Neural cell (in vitro differentiated cells): ENCODE data around the gene ZBTB8A. TPM values are rescaled to one million over a fixed set of nuclear protein-coding genes. Genes with fewer than 3 reads are reported as not detected.

Experiments
- H2AFZ ChIP-seq: fragments of 200-600, 300-800 bp; sonication (generic), shearing (Covaris generic); 2 replicates; pipeline ENCODE4 v1.6.0; 2014; ENCODE audit warnings: low read depth, mild to moderate bottlenecking, antibody characterized with exemption, low read length, moderate library complexity
- H3F3A ChIP-seq: fragments of 200-600 bp; shearing (Covaris generic); 2 replicates; pipeline ENCODE4 v1.6.1; 2016; ENCODE audit warnings: mild to moderate bottlenecking, moderate library complexity, mixed read lengths, antibody characterized with exemption, low read length; ENCODE audit not compliant: insufficient read depth, poor library complexity, severe bottlenecking
- H3K27ac ChIP-seq: fragments of 200-600, 300-800 bp; sonication (generic), shearing (Covaris generic); 2 replicates; pipeline ENCODE4 v1.5.1; 2014; ENCODE audit warnings: mild to moderate bottlenecking, low read length, moderate library complexity
- H3K27me3 ChIP-seq: fragments of 300-800, 200-600 bp; sonication (generic), shearing (Covaris generic); 2 replicates; pipeline ENCODE4 v1.6.0; 2014; ENCODE audit warnings: mild to moderate bottlenecking, low read depth, low read length, moderate library complexity; ENCODE audit not compliant: insufficient read depth
- H3K36me3 ChIP-seq: fragments of 300-800, 200-600 bp; sonication (generic), shearing (Covaris generic); 2 replicates; pipeline ENCODE4 v1.5.1; 2014; ENCODE audit warnings: mild to moderate bottlenecking, antibody characterized with exemption, low read length, moderate library complexity; ENCODE audit not compliant: insufficient read depth
- H3K4me2 ChIP-seq: fragments of 300-800, 200-600 bp; sonication (generic), shearing (Covaris generic); 2 replicates; pipeline ENCODE4 v1.6.0; 2014; ENCODE audit warnings: mild to moderate bottlenecking, low read length
- H3K4me3 ChIP-seq: fragments of 300-800, 200-600 bp; sonication (generic), shearing (Covaris generic); 2 replicates; pipeline ENCODE4 v1.5.1; 2014; ENCODE audit warnings: mild to moderate bottlenecking, low read length, moderate library complexity
- H3K79me2 ChIP-seq: fragments of 200-600 bp; shearing (Covaris generic); replicated peaks from 2 replicates; pipeline ENCODE4 v1.6.0; 2014; ENCODE audit warnings: mild to moderate bottlenecking, low read length, moderate library complexity; ENCODE audit not compliant: insufficient read depth
- H3K9ac ChIP-seq: fragments of 300-800, 200-600 bp; sonication (generic), shearing (Covaris generic); 2 replicates; pipeline ENCODE4 v1.6.1; 2016; ENCODE audit warnings: mild to moderate bottlenecking, low read length, mixed read lengths
- H3K9me2 ChIP-seq: fragments of 200-600 bp; shearing (Covaris generic); 2 replicates; pipeline ENCODE4 v1.6.1; 2016; ENCODE audit warnings: mild to moderate bottlenecking, low read length, mixed read lengths; ENCODE audit not compliant: insufficient read depth
- H3K9me3 ChIP-seq: fragments of 200-600, 300-800 bp; sonication (generic), shearing (Covaris generic); 2 replicates; pipeline ENCODE4 v1.6.1; 2016; ENCODE audit warnings: mild to moderate bottlenecking, mixed run types, low read length, moderate library complexity, mixed read lengths
- H4K20me1 ChIP-seq: fragments of 200-600 bp; shearing (Covaris generic); 2 replicates; pipeline ENCODE4 v1.6.1; 2016; ENCODE audit warnings: mild to moderate bottlenecking, mixed run types; ENCODE audit not compliant: insufficient read depth
- EP300 ChIP-seq: fragments of 450-650 bp; conservative IDR thresholded peaks from 2 replicates; pipeline ENCODE4 v1.6.1; 2014; ENCODE audit warnings: antibody characterized with exemption, mild to moderate bottlenecking, moderate library complexity; ENCODE audit not compliant: poor library complexity, severe bottlenecking
- MXI1 ChIP-seq: fragments of 450-650 bp; conservative IDR thresholded peaks from 2 replicates; pipeline ENCODE4 v1.6.1; 2014; ENCODE audit warnings: antibody characterized with exemption, mild to moderate bottlenecking; ENCODE audit not compliant: poor library complexity, severe bottlenecking
- POLR2AphosphoS5 ChIP-seq: IDR thresholded peaks from 2 replicates; pipeline ENCODE4 v1.6.1; 2012
- RAD21 ChIP-seq: fragments of 450-650 bp; conservative IDR thresholded peaks from 2 replicates; pipeline ENCODE4 v1.6.1; 2014; ENCODE audit warnings: antibody characterized with exemption, mild to moderate bottlenecking, moderate library complexity
- SMC3 ChIP-seq: fragments of 450-650 bp; conservative IDR thresholded peaks from 2 replicates; pipeline ENCODE4 v1.6.1; 2014; ENCODE audit warnings: antibody characterized with exemption, mild to moderate bottlenecking, moderate library complexity; ENCODE audit not compliant: poor library complexity
- TAF1 ChIP-seq: IDR thresholded peaks from 2 replicates; pipeline ENCODE4 v1.6.1; 2012; ENCODE audit warnings: low read depth
- polyA plus RNA-seq: library from polyadenylated mRNA; depleted of rRNA; stranded (reverse); fragments of >200 nt; gene quantifications from 2 replicates; pipeline ENCODE4 v1.2.3, GENCODE V29; 2014
- TF ChIP-seq, protein P1 (sequence below): fragments of 450-650 bp; IDR thresholded peaks from 2 replicates; pipeline ENCODE4 v1.5.1; 2014; ENCODE audit warnings: antibody characterized with exemption, mild to moderate bottlenecking, moderate library complexity; ENCODE audit not compliant: poor library complexity, severe bottlenecking
- TF ChIP-seq, protein P2 (sequence below): IDR thresholded peaks from 2 replicates; pipeline ENCODE4 v1.6.1; 2012; ENCODE audit warnings: borderline replicate concordance

Gene ZBTB8A
- polyA plus RNA-seq, 1 donor from 2014 or later: 10.1 TPM

DNA sequence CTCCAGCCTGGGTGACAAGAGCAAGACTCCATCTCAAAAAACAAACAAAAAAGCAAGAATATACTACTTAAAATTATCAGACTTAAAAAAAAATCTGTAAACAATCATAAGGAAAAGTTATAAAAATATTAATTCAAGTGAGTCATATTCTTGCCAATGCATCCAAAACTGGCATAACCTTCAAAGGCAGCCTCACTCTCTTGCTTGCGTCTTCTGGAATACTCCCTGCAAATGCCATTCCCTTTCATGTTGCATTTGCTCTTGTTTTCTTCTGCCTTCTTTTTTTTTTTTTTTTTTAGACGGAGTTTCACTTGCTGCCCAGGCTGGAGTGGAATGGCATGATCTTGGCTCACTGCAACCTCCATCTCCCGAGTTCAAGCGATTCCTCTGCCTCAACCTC is 32.2 kb upstream of the ZBTB8A start:
- no peak for TF ChIP-seq POLR2AphosphoS5
- TF ChIP-seq, protein P1, sequence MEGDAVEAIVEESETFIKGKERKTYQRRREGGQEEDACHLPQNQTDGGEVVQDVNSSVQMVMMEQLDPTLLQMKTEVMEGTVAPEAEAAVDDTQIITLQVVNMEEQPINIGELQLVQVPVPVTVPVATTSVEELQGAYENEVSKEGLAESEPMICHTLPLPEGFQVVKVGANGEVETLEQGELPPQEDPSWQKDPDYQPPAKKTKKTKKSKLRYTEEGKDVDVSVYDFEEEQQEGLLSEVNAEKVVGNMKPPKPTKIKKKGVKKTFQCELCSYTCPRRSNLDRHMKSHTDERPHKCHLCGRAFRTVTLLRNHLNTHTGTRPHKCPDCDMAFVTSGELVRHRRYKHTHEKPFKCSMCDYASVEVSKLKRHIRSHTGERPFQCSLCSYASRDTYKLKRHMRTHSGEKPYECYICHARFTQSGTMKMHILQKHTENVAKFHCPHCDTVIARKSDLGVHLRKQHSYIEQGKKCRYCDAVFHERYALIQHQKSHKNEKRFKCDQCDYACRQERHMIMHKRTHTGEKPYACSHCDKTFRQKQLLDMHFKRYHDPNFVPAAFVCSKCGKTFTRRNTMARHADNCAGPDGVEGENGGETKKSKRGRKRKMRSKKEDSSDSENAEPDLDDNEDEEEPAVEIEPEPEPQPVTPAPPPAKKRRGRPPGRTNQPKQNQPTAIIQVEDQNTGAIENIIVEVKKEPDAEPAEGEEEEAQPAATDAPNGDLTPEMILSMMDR: no peak
- TF ChIP-seq EP300: no peak
- no peak for TF ChIP-seq RAD21
- TF ChIP-seq TAF1: no peak
- TF ChIP-seq MXI1: no peak
- TF ChIP-seq, protein P2, sequence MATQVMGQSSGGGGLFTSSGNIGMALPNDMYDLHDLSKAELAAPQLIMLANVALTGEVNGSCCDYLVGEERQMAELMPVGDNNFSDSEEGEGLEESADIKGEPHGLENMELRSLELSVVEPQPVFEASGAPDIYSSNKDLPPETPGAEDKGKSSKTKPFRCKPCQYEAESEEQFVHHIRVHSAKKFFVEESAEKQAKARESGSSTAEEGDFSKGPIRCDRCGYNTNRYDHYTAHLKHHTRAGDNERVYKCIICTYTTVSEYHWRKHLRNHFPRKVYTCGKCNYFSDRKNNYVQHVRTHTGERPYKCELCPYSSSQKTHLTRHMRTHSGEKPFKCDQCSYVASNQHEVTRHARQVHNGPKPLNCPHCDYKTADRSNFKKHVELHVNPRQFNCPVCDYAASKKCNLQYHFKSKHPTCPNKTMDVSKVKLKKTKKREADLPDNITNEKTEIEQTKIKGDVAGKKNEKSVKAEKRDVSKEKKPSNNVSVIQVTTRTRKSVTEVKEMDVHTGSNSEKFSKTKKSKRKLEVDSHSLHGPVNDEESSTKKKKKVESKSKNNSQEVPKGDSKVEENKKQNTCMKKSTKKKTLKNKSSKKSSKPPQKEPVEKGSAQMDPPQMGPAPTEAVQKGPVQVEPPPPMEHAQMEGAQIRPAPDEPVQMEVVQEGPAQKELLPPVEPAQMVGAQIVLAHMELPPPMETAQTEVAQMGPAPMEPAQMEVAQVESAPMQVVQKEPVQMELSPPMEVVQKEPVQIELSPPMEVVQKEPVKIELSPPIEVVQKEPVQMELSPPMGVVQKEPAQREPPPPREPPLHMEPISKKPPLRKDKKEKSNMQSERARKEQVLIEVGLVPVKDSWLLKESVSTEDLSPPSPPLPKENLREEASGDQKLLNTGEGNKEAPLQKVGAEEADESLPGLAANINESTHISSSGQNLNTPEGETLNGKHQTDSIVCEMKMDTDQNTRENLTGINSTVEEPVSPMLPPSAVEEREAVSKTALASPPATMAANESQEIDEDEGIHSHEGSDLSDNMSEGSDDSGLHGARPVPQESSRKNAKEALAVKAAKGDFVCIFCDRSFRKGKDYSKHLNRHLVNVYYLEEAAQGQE: no peak
- no peak for TF ChIP-seq SMC3
- no peak overlapping the region for H3K4me3 ChIP-seq
- H3K9ac ChIP-seq: no peak overlapping the region

GRCh38 chr1:32508761-32509160 is 30.5 kb upstream of the ZBTB8A start:
- Histone ChIP-seq H3K4me3 (no peak overlapping the region), H3K27me3 (no peaks in the 10 kb centered on the region), H3K9me3 (no peaks in the 10 kb centered on the region), H3K9me2 (no peaks in the 10 kb centered on the region), H3K79me2 (no peaks in the 10 kb centered on the region), H2AFZ (no peak overlapping the region), H3F3A (no peaks in the 10 kb centered on the region), H3K4me2 (no peak overlapping the region), H4K20me1 (no peaks in the 10 kb centered on the region), H3K36me3 (no peaks in the 10 kb centered on the region), H3K9ac (no peak overlapping the region), H3K27ac (no peak overlapping the region)
- TF ChIP-seq EP300 (no peak), SMC3 (no peak)
- TF ChIP-seq, protein P2: no peak

More for the DNA sequence above, 32.2 kb upstream of the ZBTB8A start:
- no peaks in the 10 kb centered on the region for H3F3A ChIP-seq
- H3K9me2 ChIP-seq: no peaks in the 10 kb centered on the region
- no peak overlapping the region for H3K4me2 ChIP-seq
- no peaks in the 10 kb centered on the region for H3K79me2 ChIP-seq
- H3K27me3 ChIP-seq: no peaks in the 10 kb centered on the region
- no peaks in the 10 kb centered on the region for H3K36me3 ChIP-seq
- no peak overlapping the region for H3K27ac ChIP-seq
- no peaks in the 10 kb centered on the region for H3K9me3 ChIP-seq
- H2AFZ ChIP-seq: no peak overlapping the region
- H4K20me1 ChIP-seq: no peaks in the 10 kb centered on the region
